ENCODE data around the gene NPLOC4.

DNA sequence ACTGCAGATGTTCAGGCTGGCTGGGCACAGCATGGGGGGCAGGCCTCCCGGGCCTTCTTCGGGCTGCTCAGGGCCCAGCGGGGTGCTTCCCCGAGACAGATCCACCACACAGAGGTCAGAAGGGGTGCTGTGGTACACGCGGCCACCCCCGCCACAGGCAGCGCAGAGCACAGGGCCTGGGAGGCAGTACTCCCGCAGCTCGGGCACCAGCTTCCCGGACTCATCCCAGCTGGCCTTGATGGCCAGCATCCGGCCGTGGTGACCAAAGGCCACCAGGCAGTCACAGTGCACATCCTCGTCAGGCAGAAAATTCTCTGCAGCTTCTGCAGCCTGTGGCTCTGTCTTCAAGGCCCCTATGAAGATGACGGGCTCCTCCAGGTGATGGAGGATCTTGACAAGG is 86.6 kb downstream of the NPLOC4 start:
- no peak for TF ChIP-seq CTCF (IDR thresholded peaks at IDR 0.05)
- no peak for TF ChIP-seq POLR2A (IDR thresholded peaks at IDR 0.05)
- TF ChIP-seq EP300 (IDR thresholded peaks at IDR 0.05) = no peak
